H1 (cell line): ENCODE results near the gene MYO9A. TPM values are rescaled to one million over a fixed set of nuclear protein-coding genes. Genes with fewer than 3 reads are reported as not detected.

Experiments used
- CTCF ChIA-PET: fragments of 300-600 bp; sonication (Branson Sonifier 250); formaldehyde crosslinking; loops from one replicate; lab custom pipeline; 2021; ENCODE audit not compliant: partially characterized antibody; lab: Charles Lee
- POLR2A ChIA-PET: fragments of 300-600 bp; sonication (Branson Sonifier 250); formaldehyde crosslinking; loops from one replicate; lab custom pipeline; 2021; ENCODE audit warnings: inconsistent platforms; ENCODE audit not compliant: partially characterized antibody; lab: Charles Lee
- DNase-seq, 2 experiments: peaks; one replicate each; pipeline versions ENCODE4 v3.0.0 to v3.0.0-alpha.2; 2010 to 2022; ENCODE audit warnings: low spot score in 2 of 2, low read depth in 1 of 2, mixed read lengths in 1 of 2
- FAIRE-seq: peaks from 2 replicates; lab custom pipeline; 2011; peaks lifted over from hg19 to GRCh38; lab: Jason Lieb, UNC
- H2AFZ ChIP-seq: 2 replicates; pipeline ENCODE4 v1.8.1; 2012; ENCODE audit warnings: low read length, inconsistent platforms
- H2AK5ac ChIP-seq: 2 replicates; pipeline ENCODE4 v1.6.1; 2013; ENCODE audit warnings: low read depth, low read length
- H2BK120ac ChIP-seq: replicated peaks from 2 replicates; pipeline ENCODE3; 2013; ENCODE audit warnings: low read depth, low read length, inconsistent platforms
- H2BK12ac ChIP-seq: 2 replicates; pipeline ENCODE4 v1.6.1; 2013; ENCODE audit warnings: low read depth, low read length
- H2BK15ac ChIP-seq: 2 replicates; pipeline ENCODE4 v1.6.1; 2013; ENCODE audit warnings: low read length
- H2BK20ac ChIP-seq: 2 replicates; pipeline ENCODE4 v1.6.1; 2013; ENCODE audit warnings: low read length
- H2BK5ac ChIP-seq: 2 replicates; pipeline ENCODE4 v1.6.1; 2013; ENCODE audit warnings: low read depth, low read length
- H3K14ac ChIP-seq: 2 replicates; pipeline ENCODE4 v1.6.1; 2013; ENCODE audit warnings: inconsistent platforms; ENCODE audit not compliant: insufficient read length
- H3K18ac ChIP-seq: 2 replicates; pipeline ENCODE4 v1.6.1; 2013; ENCODE audit warnings: low read length; ENCODE audit errors: extremely low read depth
- H3K23ac ChIP-seq: 2 replicates; pipeline ENCODE4 v1.6.1; 2013; ENCODE audit warnings: inconsistent platforms; ENCODE audit not compliant: insufficient read length
- H3K23me2 ChIP-seq: 2 replicates; pipeline ENCODE4 v1.6.1; 2013; ENCODE audit warnings: low read depth, low read length
- H3K27ac ChIP-seq: 2 replicates; pipeline ENCODE4 v1.6.1; 2011; ENCODE audit warnings: low read depth, low read length, inconsistent platforms
- H3K27me3 ChIP-seq, 4 experiments: replicated peaks in 1 of 4; 1 replicate in 1 of 4; 2 replicates in 3 of 4; pipeline versions ENCODE4 v1.6.1 to v1.8.1; 2011 to 2013; ENCODE audit warnings: low read length in 3 of 4, mild to moderate bottlenecking in 3 of 4, inconsistent platforms in 2 of 4, mixed read lengths in 2 of 4, moderate library complexity in 1 of 4; ENCODE audit not compliant: control insufficient read depth in 3 of 4, insufficient read depth in 3 of 4; ENCODE audit errors: extremely low read depth in 1 of 4
- H3K36me3 ChIP-seq, 4 experiments: 2 replicates each; pipeline versions ENCODE4 v1.6.1 to v1.8.1; 2011 to 2013; ENCODE audit warnings: mild to moderate bottlenecking in 4 of 4, low read length in 3 of 4, moderate library complexity in 2 of 4, control low read depth in 1 of 4, inconsistent platforms in 1 of 4; ENCODE audit not compliant: insufficient read depth in 4 of 4, control insufficient read depth in 2 of 4
- H3K4ac ChIP-seq: replicated peaks from 2 replicates; pipeline ENCODE3; 2013; ENCODE audit warnings: low read length, low read depth, mixed read lengths, inconsistent platforms; ENCODE audit not compliant: insufficient read length
- H3K4me1 ChIP-seq, 4 experiments: replicated peaks in 1 of 4; 1 replicate in 1 of 4; 2 replicates in 3 of 4; pipeline versions ENCODE4 v1.6.1 to v1.8.1; 2011 to 2013; ENCODE audit warnings: low read length in 3 of 4, inconsistent platforms in 2 of 4, mixed read lengths in 1 of 4; ENCODE audit not compliant: insufficient read depth in 4 of 4, control insufficient read depth in 3 of 4
- H3K4me2 ChIP-seq, 2 experiments: 2 replicates each; pipeline versions ENCODE4 v1.6.1 to v1.8.1; 2011 to 2013; ENCODE audit warnings: low read depth in 2 of 2, low read length in 2 of 2, control low read depth in 1 of 2, inconsistent platforms in 1 of 2, mild to moderate bottlenecking in 1 of 2; ENCODE audit not compliant: insufficient read depth in 1 of 2
- H3K4me3 ChIP-seq, 4 experiments: fragments of 200-600, 300-600 bp in 1 of 4; sonication (generic), shearing (Covaris generic), sonication (Bioruptor Twin) in 1 of 4; 2 replicates each; pipeline versions ENCODE4 v1.5.1 to v1.8.1; 2011 to 2016; ENCODE audit warnings: low read length in 4 of 4, low read depth in 3 of 4, control low read depth in 2 of 4, inconsistent platforms in 2 of 4, mild to moderate bottlenecking in 2 of 4, mixed read lengths in 1 of 4, moderate library complexity in 1 of 4; ENCODE audit not compliant: insufficient read depth in 2 of 4; ENCODE audit errors: extremely low read depth in 1 of 4
- H3K56ac ChIP-seq: replicated peaks from 2 replicates; pipeline ENCODE3; 2013; ENCODE audit warnings: low read depth, mild to moderate bottlenecking, mixed read lengths, low read length, inconsistent platforms; ENCODE audit not compliant: insufficient read length
- H3K79me1 ChIP-seq: 2 replicates; pipeline ENCODE4 v1.6.1; 2013; ENCODE audit warnings: low read depth, low read length, control low read depth
- H3K79me2 ChIP-seq, 2 experiments: 2 replicates each; pipeline versions ENCODE4 v1.6.1 to v1.8.1; 2012 to 2013; ENCODE audit warnings: low read length in 2 of 2, mild to moderate bottlenecking in 2 of 2, inconsistent platforms in 1 of 2; ENCODE audit not compliant: insufficient read depth in 2 of 2, control insufficient read depth in 1 of 2
- H3K9ac ChIP-seq, 4 experiments: replicated peaks in 1 of 4; 1 replicate in 1 of 4; 2 replicates in 3 of 4; pipeline versions ENCODE4 v1.6.1 to v1.8.1; 2011 to 2013; ENCODE audit warnings: low read depth in 3 of 4, low read length in 3 of 4, control low read depth in 2 of 4, mild to moderate bottlenecking in 2 of 4, moderate library complexity in 2 of 4, inconsistent platforms in 1 of 4; ENCODE audit errors: extremely low read depth in 1 of 4
- H3K9me3 ChIP-seq, 2 experiments: 2 replicates each; pipeline versions ENCODE4 v1.6.1 to v1.8.1; 2012 to 2013; ENCODE audit warnings: mild to moderate bottlenecking in 2 of 2, moderate library complexity in 2 of 2, control low read depth in 1 of 2, inconsistent platforms in 1 of 2, low read depth in 1 of 2, low read length in 1 of 2, mixed read lengths in 1 of 2; ENCODE audit not compliant: insufficient read depth in 2 of 2
- H4K20me1 ChIP-seq, 2 experiments: replicated peaks in 1 of 2; 2 replicates each; pipeline versions ENCODE3 to v1.8.1; 2011 to 2013; ENCODE audit warnings: inconsistent platforms in 2 of 2, low read length in 2 of 2, mild to moderate bottlenecking in 1 of 2; ENCODE audit not compliant: insufficient read depth in 2 of 2, control insufficient read depth in 1 of 2
- H4K5ac ChIP-seq: 2 replicates; pipeline ENCODE4 v1.6.1; 2013; ENCODE audit warnings: low read length, low read depth, mixed read lengths, inconsistent platforms; ENCODE audit not compliant: insufficient read length
- H4K8ac ChIP-seq: 2 replicates; pipeline ENCODE4 v1.8.0; 2013; ENCODE audit warnings: mild to moderate bottlenecking, moderate library complexity, low read length, inconsistent platforms; ENCODE audit not compliant: insufficient read depth; ENCODE audit errors: extremely low read depth
- H4K91ac ChIP-seq: replicated peaks from 2 replicates; pipeline ENCODE3; 2013; ENCODE audit warnings: low read length, mixed read lengths, inconsistent platforms; ENCODE audit not compliant: insufficient read length
- BACH1 ChIP-seq: IDR thresholded peaks from 2 replicates; pipeline ENCODE4 v1.6.1; 2012; ENCODE audit warnings: low read length, improper control_type of control experiment
- EZH2 ChIP-seq: fragments of 200-600 bp; sonication (generic); IDR thresholded peaks from 2 replicates; pipeline ENCODE4 v1.7.1; 2012; ENCODE audit warnings: low read depth, mild to moderate bottlenecking, moderate library complexity, low read length, inconsistent platforms; ENCODE audit not compliant: severe bottlenecking
- PHF8 ChIP-seq: fragments of 200-600 bp; sonication (generic); conservative IDR thresholded peaks from 2 replicates; pipeline ENCODE4 v1.7.1; 2012; ENCODE audit warnings: low read depth, mild to moderate bottlenecking, inconsistent platforms, low read length, moderate library complexity
- RAD21 ChIP-seq, 2 experiments: IDR thresholded peaks in 1 of 2; conservative IDR thresholded peaks in 1 of 2; 2 replicates each; pipeline ENCODE4 v1.6.1; 2011; ENCODE audit warnings: low read depth in 2 of 2, low read length in 2 of 2, improper control_type of control experiment in 1 of 2, inconsistent platforms in 1 of 2, mild to moderate bottlenecking in 1 of 2, moderate library complexity in 1 of 2
- polyA plus RNA-seq, 7 experiments: library from polyadenylated mRNA; depleted of rRNA in 3 of 7; stranded (reverse) in 5 of 7; unstranded in 2 of 7; fragments of >200 nt in 5 of 7; fragments of 200-250 nt in 2 of 7; gene quantifications; 1 replicate in 5 of 7; 2 replicates in 1 of 7; 4 replicates in 1 of 7; pipeline versions ENCODE4 v1.2.1 to v1.2.3, GENCODE V29; 2011 to 2013; ENCODE audit warnings: missing spikeins in 2 of 7, mixed read lengths in 2 of 7
- total RNA-seq: library from RNA; stranded (reverse); fragmentation: NEBNext Ultra II Directional; extraction: Animal tissue kit (Norgen Biotek cat#: 25700); gene quantifications from 2 replicates; pipeline ENCODE4 v1.2.1, GENCODE V29; 2021
- TF ChIP-seq, protein P1 (sequence below): IDR thresholded peaks from 2 replicates; pipeline ENCODE4 v1.6.1; 2012; ENCODE audit warnings: inconsistent platforms

The MYO9A gene
- total and polyA plus RNA-seq, 2 of the 8 experiments (the other 6 are each of a cell fraction or from before 2014, with no cell fraction given): 3.9 to 26.0 TPM

DNA sequence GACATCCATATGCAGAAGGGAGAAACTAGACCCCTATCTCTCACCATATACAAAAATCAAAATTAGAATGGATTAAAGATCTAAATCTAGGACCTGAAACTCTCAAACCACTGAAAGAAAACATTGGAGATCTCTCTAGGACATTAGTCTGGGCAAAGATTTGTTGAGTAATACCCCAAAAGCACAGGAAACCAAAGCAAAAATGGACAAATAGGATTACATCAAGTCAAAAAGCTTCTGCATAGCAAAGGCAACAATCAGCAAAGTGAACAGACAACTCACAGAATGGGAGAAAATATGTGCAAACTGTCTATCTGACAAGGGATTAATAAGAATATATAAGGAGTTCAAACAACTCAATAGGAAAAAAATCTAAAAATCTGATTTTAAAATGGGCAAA is 54.8 kb downstream of the MYO9A start:
- Histone ChIP-seq H4K8ac (no peak overlapping the region), H3K36me3 (no peaks in the 10 kb centered on the region), H3K9ac (no peak overlapping the region), H3K4me2 (no peak overlapping the region), H4K91ac (no peak overlapping the region), H3K18ac (no peak overlapping the region), H3K23me2 (no peaks in the 10 kb centered on the region), H3K9me3 (no peaks in the 10 kb centered on the region), H2BK15ac (no peak overlapping the region), H3K4ac (no peak overlapping the region), H4K5ac (no peak overlapping the region), H2BK5ac (no peak overlapping the region), H2BK20ac (no peak overlapping the region), H3K4me3 (no peak overlapping the region), H3K56ac (no peak overlapping the region), H3K79me1 (no peaks in the 10 kb centered on the region), H2AFZ (no peak overlapping the region), H2BK120ac (no peak overlapping the region), H3K79me2 (no peaks in the 10 kb centered on the region), H2BK12ac (no peak overlapping the region), H3K23ac (no peak overlapping the region), H2AK5ac (no peak overlapping the region)
- no peak for DNase-seq
- CTCF ChIA-PET: no interaction called here
- FAIRE-seq: no peak
- POLR2A ChIA-PET: no interaction called here
- TF ChIP-seq BACH1 (no peak), RAD21 (IDR thresholded peaks at IDR 0.05 in 1 of 2, conservative IDR thresholded peaks at IDR 0.05 in 1 of 2; ENCODE audit: low read depth in 2 of 2, low read length in 2 of 2) (no peak), PHF8 (no peak), EZH2 (no peak)
- TF ChIP-seq, protein P1, sequence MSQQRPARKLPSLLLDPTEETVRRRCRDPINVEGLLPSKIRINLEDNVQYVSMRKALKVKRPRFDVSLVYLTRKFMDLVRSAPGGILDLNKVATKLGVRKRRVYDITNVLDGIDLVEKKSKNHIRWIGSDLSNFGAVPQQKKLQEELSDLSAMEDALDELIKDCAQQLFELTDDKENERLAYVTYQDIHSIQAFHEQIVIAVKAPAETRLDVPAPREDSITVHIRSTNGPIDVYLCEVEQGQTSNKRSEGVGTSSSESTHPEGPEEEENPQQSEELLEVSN: no peak
- TF ChIP-seq, all 59 proteins: peak for 0
- Histone ChIP-seq H3K14ac (no peak overlapping the region), H3K4me1 (peaks cover 0 to 7% (median 5%) of the 10 kb centered on the region in 4 experiments; a peak in 3 of 7 replicates), H3K27ac (no peak overlapping the region), H3K27me3 (no peaks in the 10 kb centered on the region), H4K20me1 (no peaks in the 10 kb centered on the region)
